ENCODE results near the gene AIFM2.

The AIFM2 gene

DNA sequence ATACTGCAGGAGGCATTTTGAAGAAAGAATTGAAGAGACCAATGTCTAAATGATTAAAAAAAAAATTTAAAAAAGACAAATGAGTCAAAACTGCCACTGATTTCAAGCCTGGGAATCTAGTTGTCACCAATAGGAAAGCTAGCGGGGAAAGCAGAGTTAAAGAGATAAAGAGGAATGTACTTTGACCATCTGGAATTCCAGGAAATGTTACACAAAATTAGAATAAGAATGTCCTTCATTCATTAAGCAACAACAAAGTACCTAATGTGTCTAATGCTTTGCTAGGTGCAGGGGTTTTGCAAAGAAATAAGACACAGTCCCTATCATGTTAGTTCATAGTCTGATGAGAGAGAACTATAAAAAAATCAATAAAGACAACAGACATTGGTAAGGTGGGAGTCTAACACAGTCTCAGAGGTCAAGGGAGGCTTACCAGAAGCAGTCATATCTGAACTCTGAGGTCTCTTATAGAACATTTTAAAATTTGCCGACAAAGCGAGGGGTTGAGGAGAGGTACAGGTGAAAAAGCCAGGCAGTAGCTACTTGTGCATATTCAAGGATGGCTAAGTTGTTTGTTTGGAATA lies 22.7 kb upstream of the AIFM2 start:
- no peak overlapping the region for H3K4me3 ChIP-seq (replicated peaks; ENCODE audit: low read depth, low read length)
- no peak for DNase-seq (ENCODE audit: extremely low read depth, insufficient read length)
- no peaks in the 10 kb centered on the region for H3K27me3 ChIP-seq (replicated peaks; ENCODE audit: control insufficient read depth, insufficient read depth, low read length)
- H3K36me3 ChIP-seq (ENCODE audit: control insufficient read depth, insufficient read depth, low read length): peaks cover 14% of the 10 kb centered on the region
- TF ChIP-seq, protein P1, sequence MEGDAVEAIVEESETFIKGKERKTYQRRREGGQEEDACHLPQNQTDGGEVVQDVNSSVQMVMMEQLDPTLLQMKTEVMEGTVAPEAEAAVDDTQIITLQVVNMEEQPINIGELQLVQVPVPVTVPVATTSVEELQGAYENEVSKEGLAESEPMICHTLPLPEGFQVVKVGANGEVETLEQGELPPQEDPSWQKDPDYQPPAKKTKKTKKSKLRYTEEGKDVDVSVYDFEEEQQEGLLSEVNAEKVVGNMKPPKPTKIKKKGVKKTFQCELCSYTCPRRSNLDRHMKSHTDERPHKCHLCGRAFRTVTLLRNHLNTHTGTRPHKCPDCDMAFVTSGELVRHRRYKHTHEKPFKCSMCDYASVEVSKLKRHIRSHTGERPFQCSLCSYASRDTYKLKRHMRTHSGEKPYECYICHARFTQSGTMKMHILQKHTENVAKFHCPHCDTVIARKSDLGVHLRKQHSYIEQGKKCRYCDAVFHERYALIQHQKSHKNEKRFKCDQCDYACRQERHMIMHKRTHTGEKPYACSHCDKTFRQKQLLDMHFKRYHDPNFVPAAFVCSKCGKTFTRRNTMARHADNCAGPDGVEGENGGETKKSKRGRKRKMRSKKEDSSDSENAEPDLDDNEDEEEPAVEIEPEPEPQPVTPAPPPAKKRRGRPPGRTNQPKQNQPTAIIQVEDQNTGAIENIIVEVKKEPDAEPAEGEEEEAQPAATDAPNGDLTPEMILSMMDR (IDR thresholded peaks at IDR 0.05; ENCODE audit: insufficient read depth, low read length, poor library complexity, severe bottlenecking): no peak

DNA sequence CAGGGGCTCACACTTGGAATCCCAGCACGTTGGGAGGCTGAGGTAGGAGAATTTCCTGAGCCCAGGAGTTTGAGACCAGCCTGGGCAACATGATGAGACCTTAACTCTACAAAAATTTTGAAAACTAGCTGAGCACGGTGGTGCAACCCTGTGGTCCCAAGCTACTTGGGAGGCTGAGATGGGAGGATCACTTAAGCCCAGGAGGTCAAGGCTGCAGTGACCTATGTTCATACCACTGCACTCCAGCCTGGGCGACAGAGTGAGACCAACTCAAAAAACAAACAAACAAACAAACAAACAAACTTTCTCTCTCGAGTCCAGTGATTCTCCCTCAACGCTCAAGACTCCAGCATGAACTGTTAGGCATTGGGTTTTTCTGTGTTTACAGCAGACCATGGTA lies 15.9 kb upstream of the AIFM2 start:
- TF ChIP-seq, protein P1 (IDR thresholded peaks at IDR 0.05; ENCODE audit: insufficient read depth, low read length, poor library complexity, severe bottlenecking): no peak
- H3K4me3 ChIP-seq (replicated peaks; ENCODE audit: low read depth, low read length): no peak overlapping the region
- no peak for DNase-seq (ENCODE audit: extremely low read depth, insufficient read length)
- H3K36me3 ChIP-seq (ENCODE audit: control insufficient read depth, insufficient read depth, low read length): peaks cover 12% of the 10 kb centered on the region
- no peaks in the 10 kb centered on the region for H3K27me3 ChIP-seq (replicated peaks; ENCODE audit: control insufficient read depth, insufficient read depth, low read length)

DNA sequence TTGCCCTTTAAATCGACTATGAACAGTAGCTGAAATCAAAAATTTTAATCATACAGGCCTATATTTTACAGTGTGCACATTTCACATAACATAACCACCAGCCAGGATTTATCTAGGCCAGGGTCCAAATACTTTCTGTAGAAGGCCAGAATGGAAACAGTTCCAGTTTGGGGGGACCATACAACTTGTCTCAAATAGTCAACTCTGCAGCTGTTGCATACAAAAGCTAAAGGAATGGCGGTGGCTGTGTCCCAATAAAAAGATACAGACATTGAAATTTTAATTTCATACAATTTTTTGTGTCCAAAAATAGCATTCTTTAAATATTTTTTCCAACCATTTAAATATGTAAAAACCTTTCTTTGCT lies 14.6 kb upstream of the AIFM2 start:
- Histone ChIP-seq H3K4me3 (replicated peaks; ENCODE audit: low read depth, low read length) (no peak overlapping the region), H3K27me3 (replicated peaks; ENCODE audit: control insufficient read depth, insufficient read depth, low read length) (no peaks in the 10 kb centered on the region), H3K36me3 (ENCODE audit: control insufficient read depth, insufficient read depth, low read length) (peaks cover 6% of the 10 kb centered on the region)
- no peak for DNase-seq (ENCODE audit: extremely low read depth, insufficient read length)
- TF ChIP-seq, protein P1 (IDR thresholded peaks at IDR 0.05; ENCODE audit: insufficient read depth, low read length, poor library complexity, severe bottlenecking): no peak

DNA sequence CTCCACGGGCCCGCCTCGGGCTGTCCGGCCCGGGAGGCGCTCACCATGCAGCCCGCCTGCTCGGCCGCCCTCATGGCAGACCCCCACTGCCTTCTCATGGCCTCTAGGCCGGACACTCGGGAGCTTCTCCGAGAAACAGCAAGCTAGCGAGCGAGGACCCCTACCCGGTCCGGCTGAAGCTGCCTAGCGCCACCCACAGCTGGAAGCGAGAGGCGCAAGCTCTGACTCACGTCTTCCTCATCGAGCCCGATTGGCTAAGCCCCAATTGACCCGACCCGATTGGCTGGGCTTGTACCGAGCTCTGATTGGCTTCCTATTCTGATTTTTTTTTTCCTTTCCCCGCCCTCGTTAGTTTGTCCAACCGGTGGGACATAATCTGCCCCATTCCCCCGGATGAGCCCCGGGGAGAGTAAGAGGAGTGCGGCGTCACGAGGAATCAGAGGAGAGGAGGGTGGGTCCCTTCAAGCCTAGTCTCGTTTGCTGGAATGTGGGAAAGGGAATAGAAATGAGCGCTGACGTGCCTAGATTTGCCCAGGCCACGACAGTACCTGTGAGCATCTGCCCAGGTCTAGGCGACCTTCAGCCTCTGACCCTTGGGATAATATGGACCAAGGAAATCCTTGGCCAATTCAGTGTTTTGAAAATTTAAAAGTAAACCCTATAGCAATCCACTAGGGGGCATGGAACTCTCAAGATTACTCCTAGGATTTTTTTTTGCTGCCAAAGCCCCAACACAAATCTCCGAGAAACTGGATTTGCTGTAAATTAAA lies 14.0 kb upstream of the AIFM2 start, which contains the start of gene TYSND1:
Gene TYSND1 (minus strand): TSS at position 212 of the 770 bp plus-strand sequence. CDS start 114 bp downstream, at position 98.
- peak; percentile 88 for DNase-seq (ENCODE audit: extremely low read depth, insufficient read length)
- TF ChIP-seq, protein P1 (IDR thresholded peaks at IDR 0.05; ENCODE audit: insufficient read depth, low read length, poor library complexity, severe bottlenecking): peak; percentile 86
- Histone ChIP-seq H3K4me3 (replicated peaks; ENCODE audit: low read depth, low read length) (peak within 1 kb of the TSS; percentile 85), H3K27me3 (replicated peaks; ENCODE audit: control insufficient read depth, insufficient read depth, low read length) (no peaks in the 10 kb centered on the region), H3K36me3 (ENCODE audit: control insufficient read depth, insufficient read depth, low read length) (peaks cover 3% of the 10 kb centered on the region)

DNA sequence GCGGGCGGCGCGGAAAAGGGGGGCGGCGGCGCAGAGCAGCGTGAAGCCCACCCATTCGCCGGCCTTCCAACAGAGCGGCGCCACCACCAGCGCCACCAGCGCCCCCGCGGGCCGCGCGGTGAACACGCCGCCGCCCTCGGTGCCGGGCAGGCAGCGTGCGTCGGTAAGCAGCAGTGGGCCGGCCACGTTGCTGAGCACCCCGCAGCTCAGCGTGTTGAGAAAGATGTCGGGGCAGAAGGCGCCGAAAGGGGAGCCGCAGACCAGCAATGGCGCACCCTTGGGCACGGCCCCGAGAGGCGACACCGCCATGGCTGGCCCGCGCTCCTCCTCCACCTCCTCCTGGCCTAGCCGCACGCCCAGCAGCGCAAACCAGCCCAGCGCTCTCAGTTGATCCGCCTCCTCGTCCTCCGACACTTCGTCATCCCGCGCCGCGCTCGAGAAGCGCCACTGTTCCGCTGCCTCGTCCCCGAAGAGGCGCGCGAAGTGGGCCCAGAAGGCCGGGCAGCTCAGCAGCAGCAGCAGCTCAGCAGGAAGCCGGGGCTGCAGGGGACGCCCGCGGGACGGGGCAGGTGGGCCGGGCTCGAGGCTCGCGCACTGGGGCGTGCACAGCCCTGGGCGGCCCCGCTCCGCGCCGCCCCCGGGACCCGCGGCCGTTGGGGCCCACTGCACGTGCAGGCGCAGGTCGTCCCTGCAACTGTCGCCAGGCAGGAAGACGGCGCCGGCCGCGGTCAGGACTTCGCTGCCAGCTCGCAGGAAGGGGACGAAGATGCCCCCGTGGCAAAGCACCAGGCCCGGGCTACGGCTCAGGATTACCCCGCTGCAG lies 13.3 kb upstream of the AIFM2 start:
- Histone ChIP-seq H3K27me3 (replicated peaks; ENCODE audit: control insufficient read depth, insufficient read depth, low read length) (no peaks in the 10 kb centered on the region), H3K36me3 (ENCODE audit: control insufficient read depth, insufficient read depth, low read length) (peaks cover 3% of the 10 kb centered on the region), H3K4me3 (replicated peaks; ENCODE audit: low read depth, low read length) (peak overlapping the region; percentile 85)
- TF ChIP-seq, protein P1 (IDR thresholded peaks at IDR 0.05; ENCODE audit: insufficient read depth, low read length, poor library complexity, severe bottlenecking): peak; percentile 16
- peak; percentile 86 for DNase-seq (ENCODE audit: extremely low read depth, insufficient read length)
